ENCODE results near the gene SPDEF. TPM values are rescaled to one million over a fixed set of nuclear protein-coding genes. Genes with fewer than 3 reads are reported as not detected.

SPDEF gene
- total RNA-seq, 2 donors from 2014 or later, result not detected

GRCh38 chr6:34565722-34566137 is 9.6 kb upstream of the SPDEF start:
- DNase-seq (no peak), ATAC-seq (no peak)
- Histone ChIP-seq H3K4me1 (no peaks in the 10 kb centered on the region), H3K9me3 (no peaks in the 10 kb centered on the region), H3K27ac (no peak overlapping the region), H3K36me3 (replicated peaks in 1 of 2; ENCODE audit: insufficient read depth in 1 of 2, low read depth in 2 of 2) (no peaks in the 10 kb centered on the region), H3K4me3 (no peak overlapping the region), H3K27me3 (no peaks in the 10 kb centered on the region)
- intact Hi-C loops (cut with DNase I), result no loop called here
- TF ChIP-seq CTCF (IDR thresholded peaks at IDR 0.05), result no peak
- TF ChIP-seq POLR2A (IDR thresholded peaks at IDR 0.05), result no peak
- WGBS, 2 donors, result 60 to 65% methylated on average over 4 to 5 of the region's 5 CpGs

- intact Hi-C loops (cut with DNase I), result no loop called here
- TF ChIP-seq CTCF (IDR thresholded peaks at IDR 0.05) (no peak), POLR2A (IDR thresholded peaks at IDR 0.05) (no peak)
- 86 to 90% methylated on average over 5 of the region's 5 CpGs for WGBS, 2 donors
- H3K27ac ChIP-seq, result no peak overlapping the region
- no peaks in the 10 kb centered on the region for H3K27me3 ChIP-seq
- ATAC-seq (no peak), DNase-seq (no peak)
- H3K36me3 ChIP-seq (replicated peaks in 1 of 2; ENCODE audit: insufficient read depth in 1 of 2, low read depth in 2 of 2), result no peaks in the 10 kb centered on the region
- H3K4me3 ChIP-seq, result no peak overlapping the region
- no peaks in the 10 kb centered on the region for H3K4me1 ChIP-seq
- no peaks in the 10 kb centered on the region for H3K9me3 ChIP-seq
Observed at GRCh38 chr6:34564181-34564580, 8.1 kb upstream of the SPDEF start.

GRCh38 chr6:34563513-34563870 is 7.4 kb upstream of the SPDEF start:
- TF ChIP-seq POLR2A (IDR thresholded peaks at IDR 0.05) (no peak), CTCF (IDR thresholded peaks at IDR 0.05) (no peak)
- Histone ChIP-seq H3K27ac (no peak overlapping the region), H3K36me3 (replicated peaks in 1 of 2; ENCODE audit: insufficient read depth in 1 of 2, low read depth in 2 of 2) (no peaks in the 10 kb centered on the region), H3K4me3 (no peak overlapping the region), H3K4me1 (no peaks in the 10 kb centered on the region), H3K9me3 (no peaks in the 10 kb centered on the region), H3K27me3 (no peaks in the 10 kb centered on the region)
- WGBS, 2 donors, result 60 to 74% methylated on average over 7 of the region's 7 CpGs
- no peak for DNase-seq
- ATAC-seq, result no peak
- intact Hi-C loops (cut with DNase I), result no loop called here

GRCh38 chr6:34562861-34563512 is 6.9 kb upstream of the SPDEF start:
- Histone ChIP-seq H3K36me3 (replicated peaks in 1 of 2; ENCODE audit: insufficient read depth in 1 of 2, low read depth in 2 of 2) (no peaks in the 10 kb centered on the region), H3K4me1 (no peaks in the 10 kb centered on the region), H3K27ac (no peak overlapping the region), H3K4me3 (no peak overlapping the region), H3K27me3 (no peaks in the 10 kb centered on the region), H3K9me3 (no peaks in the 10 kb centered on the region)
- intact Hi-C loops (cut with DNase I), result no loop called here
- TF ChIP-seq CTCF (IDR thresholded peaks at IDR 0.05), result no peak
- TF ChIP-seq POLR2A (IDR thresholded peaks at IDR 0.05), result no peak
- 45 to 57% methylated on average over 8 to 15 of the region's 15 CpGs for WGBS, 2 donors
- DNase-seq, result no peak
- no peak for ATAC-seq

- Histone ChIP-seq H3K4me3 (no peak overlapping the region), H3K27me3 (no peaks in the 10 kb centered on the region), H3K9me3 (no peaks in the 10 kb centered on the region), H3K27ac (no peak overlapping the region), H3K36me3 (replicated peaks in 1 of 2; ENCODE audit: insufficient read depth in 1 of 2, low read depth in 2 of 2) (no peaks in the 10 kb centered on the region), H3K4me1 (no peaks in the 10 kb centered on the region)
- TF ChIP-seq CTCF (IDR thresholded peaks at IDR 0.05), result no peak
- no peak for TF ChIP-seq POLR2A (IDR thresholded peaks at IDR 0.05)
- intact Hi-C loops (cut with DNase I), result no loop called here
- WGBS, 2 donors, result 75 to 85% methylated on average over 10 of the region's 10 CpGs
- ATAC-seq, result no peak
- DNase-seq, result no peak
Observed at GRCh38 chr6:34562350-34562749, 6.2 kb upstream of the SPDEF start.

All from body of pancreas (tissue), 4 donors.